Right lobe of liver (tissue), 4 donors: ENCODE measurements around the gene BTBD16.

Experiments used
- POLR2A ChIP-seq: fragments of 450-650 bp; IDR thresholded peaks from one replicate; pipeline ENCODE4 v1.6.1; 2017; ENCODE audit warnings: antibody characterized with exemption, mild to moderate bottlenecking
- TF ChIP-seq, protein P1 (sequence below), 4 donors: fragments of 200-600 bp in 3 of 4; fragments of 450-650 bp in 1 of 4; IDR thresholded peaks; one replicate each; pipeline versions ENCODE4 v1.5.1 to v1.8.0; 2016 to 2022; ENCODE audit warnings: antibody characterized with exemption in 4 of 4, mild to moderate bottlenecking in 2 of 4
- donor health status: DM: no; HTN: no; CAD: no.
- donor health status: DM: no; HTN: no; CAD: no.
- donor health status: DM: no; HTN: yes; CAD: no.

DNA sequence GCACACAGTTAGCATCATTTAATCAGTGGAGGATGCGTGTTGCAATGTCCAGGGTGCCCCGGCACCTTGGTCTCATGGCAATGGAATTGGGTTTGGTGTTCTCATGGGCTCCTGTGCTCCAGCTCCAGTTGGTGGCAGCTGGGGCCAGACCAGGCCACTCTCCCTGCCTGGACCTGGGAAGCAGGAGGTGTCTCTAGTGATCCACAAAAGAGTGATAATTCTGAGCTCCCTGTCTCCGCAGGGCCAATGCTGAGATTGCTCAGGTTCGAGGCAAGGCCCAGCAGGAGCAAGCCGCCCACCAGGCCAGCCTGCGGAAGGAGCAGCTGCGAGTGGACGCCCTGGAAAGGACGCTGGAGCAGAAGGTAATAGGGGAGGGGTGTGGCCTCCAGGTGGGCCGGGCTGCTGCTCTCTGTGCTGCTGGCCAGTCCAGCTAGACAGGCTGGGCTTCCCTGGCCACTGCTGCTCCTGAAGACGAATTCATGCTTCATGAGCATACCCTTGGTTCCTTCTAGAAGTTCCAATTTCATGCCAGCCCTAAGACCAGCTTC is 21.7 kb upstream of the BTBD16 start:
- TF ChIP-seq, protein P1, sequence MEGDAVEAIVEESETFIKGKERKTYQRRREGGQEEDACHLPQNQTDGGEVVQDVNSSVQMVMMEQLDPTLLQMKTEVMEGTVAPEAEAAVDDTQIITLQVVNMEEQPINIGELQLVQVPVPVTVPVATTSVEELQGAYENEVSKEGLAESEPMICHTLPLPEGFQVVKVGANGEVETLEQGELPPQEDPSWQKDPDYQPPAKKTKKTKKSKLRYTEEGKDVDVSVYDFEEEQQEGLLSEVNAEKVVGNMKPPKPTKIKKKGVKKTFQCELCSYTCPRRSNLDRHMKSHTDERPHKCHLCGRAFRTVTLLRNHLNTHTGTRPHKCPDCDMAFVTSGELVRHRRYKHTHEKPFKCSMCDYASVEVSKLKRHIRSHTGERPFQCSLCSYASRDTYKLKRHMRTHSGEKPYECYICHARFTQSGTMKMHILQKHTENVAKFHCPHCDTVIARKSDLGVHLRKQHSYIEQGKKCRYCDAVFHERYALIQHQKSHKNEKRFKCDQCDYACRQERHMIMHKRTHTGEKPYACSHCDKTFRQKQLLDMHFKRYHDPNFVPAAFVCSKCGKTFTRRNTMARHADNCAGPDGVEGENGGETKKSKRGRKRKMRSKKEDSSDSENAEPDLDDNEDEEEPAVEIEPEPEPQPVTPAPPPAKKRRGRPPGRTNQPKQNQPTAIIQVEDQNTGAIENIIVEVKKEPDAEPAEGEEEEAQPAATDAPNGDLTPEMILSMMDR (IDR thresholded peaks at IDR 0.05) = no peak
- no peak for TF ChIP-seq POLR2A
